GM18505 (cell line): ENCODE measurements around the gene NET1.

Experiments
- ATAC-seq: cut with Tn5 transposase; IDR thresholded peaks from one replicate; pipeline ENCODE4 v1.9.1; 2021; ENCODE audit not compliant: unreplicated experiment
- POLR2A ChIP-seq: IDR thresholded peaks from 4 replicates; pipeline ENCODE4 v1.6.1; 2011; ENCODE audit warnings: borderline replicate concordance; ENCODE audit not compliant: insufficient read depth, insufficient read length; ENCODE audit errors: extremely low read depth

Gene NET1

GRCh38 chr10:5503477-5503835 is 91.1 kb downstream of the NET1 start:
- ATAC-seq = no peak
- no peak for TF ChIP-seq POLR2A

- ATAC-seq = no peak
Measured at GRCh38 chr10:5504146-5505072, 92.1 kb downstream of the NET1 start.

GRCh38 chr10:5506246-5506645 is 93.9 kb downstream of the NET1 start:
- TF ChIP-seq POLR2A = no peak
- ATAC-seq = no peak

More at GRCh38 chr10:5504146-5505072, 92.1 kb downstream of the NET1 start:
- no peak for TF ChIP-seq POLR2A

- no peak for ATAC-seq
Measured at GRCh38 chr10:5506751-5507648, 94.6 kb downstream of the NET1 start.

GRCh38 chr10:5507649-5508131 is 95.3 kb downstream of the NET1 start:
- no peak for ATAC-seq
- no peak for TF ChIP-seq POLR2A

More at GRCh38 chr10:5506751-5507648, 94.6 kb downstream of the NET1 start:
- TF ChIP-seq POLR2A = no peak

GRCh38 chr10:5508161-5508604 is 95.8 kb downstream of the NET1 start:
- ATAC-seq = no peak
- no peak for TF ChIP-seq POLR2A
